ENCODE results near the gene HEXIM2. TPM values are rescaled to one million over a fixed set of nuclear protein-coding genes. Genes with fewer than 3 reads are reported as not detected.

The HEXIM2 gene
- total and polyA plus RNA-seq, 2 of the 4 experiments (the other 2 are of a cell fraction): 4.5 to 6.1 TPM

- Histone ChIP-seq H3K9ac (ENCODE audit: low read depth, low read length) (peak overlapping the region; percentile 24), H3K56ac (ENCODE audit: extremely low read depth, insufficient read depth, low read length) (no peak overlapping the region), H3K4me3 (ENCODE audit: insufficient read depth, low read depth, low read length) (no peak overlapping the region), H2BK5ac (ENCODE audit: low read depth, low read length, poor library complexity, severe bottlenecking) (peak overlapping the region; percentile 45), H2AK9ac (replicated peaks; ENCODE audit: low read depth, low read length, poor library complexity) (peak overlapping the region; percentile 98), H3K27me3 (ENCODE audit: control insufficient read depth, insufficient read depth, low read length) (no peaks in the 10 kb centered on the region), H4K20me1 (ENCODE audit: insufficient read depth, low read length) (no peaks in the 10 kb centered on the region), H3K79me1 (ENCODE audit: low read depth in 1 of 2, low read length in 2 of 2) (peaks cover 0 to 20% of the 10 kb centered on the region in 2 experiments; a peak in 2 of 4 replicates), H2AFZ (replicated peaks; ENCODE audit: low read length, poor library complexity) (peak overlapping the region; percentile 95), H3K36me3 (ENCODE audit: control insufficient read depth, insufficient read depth, low read length) (no peaks in the 10 kb centered on the region), H3K4ac (ENCODE audit: low read depth, low read length) (peak overlapping the region; percentile 97), H3K4me2 (ENCODE audit: low read depth, low read length) (no peak overlapping the region; the same call in 1 of the 2 replicates), H3K23ac (ENCODE audit: low read depth, low read length) (peak overlapping the region; percentile 63; the same call in 1 of the 2 replicates), H4K5ac (ENCODE audit: low read depth, low read length) (peak overlapping the region; percentile 45), H2AK5ac (ENCODE audit: low read depth, low read length) (peak overlapping the region; percentile 85), H3K9me1 (ENCODE audit: insufficient read depth, low read length) (peaks cover 14% of the 10 kb centered on the region), H3K27ac (ENCODE audit: insufficient read depth, low read length) (peak overlapping the region; percentile 69), H3K9me3 (ENCODE audit: control insufficient read depth, insufficient read depth, low read length) (no peaks in the 10 kb centered on the region), H3K4me1 (ENCODE audit: control insufficient read depth, insufficient read depth, low read length) (peaks cover 14% of the 10 kb centered on the region), H4K8ac (ENCODE audit: low read depth in 2 of 2, low read length in 2 of 2) (peak overlapping the region; percentile 86 to 93; a peak in 3 of 4 replicates), H4K91ac (ENCODE audit: insufficient read depth, low read depth, low read length) (peak overlapping the region; percentile 77), H3K18ac (ENCODE audit: low read depth, low read length) (peak overlapping the region; percentile 14; the same call in 1 of the 2 replicates), H2BK20ac (ENCODE audit: low read depth, low read length) (0 out of 2 replicates have a peak overlapping the region, but pooled peaks have one; percentile 21), H3K14ac (replicated peaks; ENCODE audit: low read depth, low read length) (peak overlapping the region; percentile 85), H2BK15ac (ENCODE audit: low read depth, low read length) (peak overlapping the region; percentile 41; the same call in 1 of the 3 replicates), H2BK120ac (ENCODE audit: low read depth, low read length) (peak overlapping the region; percentile 68)
- 67% methylated on average over 1 of the region's 13 CpGs; no CpG with 5 or more reads in 1 of the 2 experiments for WGBS, 2 experiments (ENCODE audit: extremely low coverage in 2 of 2, insufficient read length in 1 of 2)
- DNase-seq (no peak), ATAC-seq (ENCODE audit: low read depth) (no peak)
- dilution Hi-C loops (cut with HindIII; ENCODE audit: low sequenced_read_pairs, unreplicated experiment): no loop called here
- no TSS peak for BruUV-seq (replicated peaks)
- CTCF ChIA-PET: interaction anchor here (0.5 to 1.4 kb wide), 3 partner anchors 8 to 69 kb away, joined by 3 to 10 read pairs (median 3); partner anchors contain the start of gene ACBD4
- in situ Hi-C loops (cut with MboI; ENCODE audit: low sequenced_read_pairs): no loop called here
- POLR2A ChIA-PET (ENCODE audit: unreplicated experiment): no interaction called here
- intact Hi-C loops (cut with micrococcal nuclease): no loop called here
- TF ChIP-seq MXI1 (IDR thresholded peaks at IDR 0.05; ENCODE audit: borderline replicate concordance, low read depth, low read length) (no peak), SMC3 (IDR thresholded peaks at IDR 0.05; ENCODE audit: low read depth, low read length) (no peak), CTCF (conservative IDR thresholded peaks at IDR 0.05; ENCODE audit: low read depth, low read length) (no peak), FOS (IDR thresholded peaks at IDR 0.05; ENCODE audit: low read depth, low read length) (no peak), BHLHE40 (IDR thresholded peaks at IDR 0.05; ENCODE audit: low read depth, low read length) (no peak), RCOR1 (IDR thresholded peaks at IDR 0.05; ENCODE audit: insufficient replicate concordance, low read length) (no peak), RFX5 (IDR thresholded peaks at IDR 0.05; ENCODE audit: low read depth, low read length) (no peak), NFE2L2 (IDR thresholded peaks at IDR 0.05; ENCODE audit: low read depth, low read length) (no peak), RAD21 (IDR thresholded peaks at IDR 0.05; ENCODE audit: low read length) (no peak), CHD1 (IDR thresholded peaks at IDR 0.05; ENCODE audit: low read depth, low read length) (no peak), USF2 (IDR thresholded peaks at IDR 0.05; ENCODE audit: low read depth, low read length) (no peak), CEBPB (IDR thresholded peaks at IDR 0.05; ENCODE audit: low read depth, low read length) (no peak), MAZ (IDR thresholded peaks at IDR 0.05; ENCODE audit: borderline replicate concordance, low read depth, low read length) (no peak), MAFK (IDR thresholded peaks at IDR 0.05; ENCODE audit: low read depth, low read length) (no peak)
- TF ChIP-seq, protein P1, sequence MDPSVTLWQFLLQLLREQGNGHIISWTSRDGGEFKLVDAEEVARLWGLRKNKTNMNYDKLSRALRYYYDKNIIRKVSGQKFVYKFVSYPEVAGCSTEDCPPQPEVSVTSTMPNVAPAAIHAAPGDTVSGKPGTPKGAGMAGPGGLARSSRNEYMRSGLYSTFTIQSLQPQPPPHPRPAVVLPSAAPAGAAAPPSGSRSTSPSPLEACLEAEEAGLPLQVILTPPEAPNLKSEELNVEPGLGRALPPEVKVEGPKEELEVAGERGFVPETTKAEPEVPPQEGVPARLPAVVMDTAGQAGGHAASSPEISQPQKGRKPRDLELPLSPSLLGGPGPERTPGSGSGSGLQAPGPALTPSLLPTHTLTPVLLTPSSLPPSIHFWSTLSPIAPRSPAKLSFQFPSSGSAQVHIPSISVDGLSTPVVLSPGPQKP (IDR thresholded peaks at IDR 0.05; ENCODE audit: borderline replicate concordance, low read depth, low read length): no peak
Observed at GRCh38 chr17:45143094-45143670, 18.5 kb upstream of the HEXIM2 start.

Data from IMR-90 (cell line).